HG03565 (cell line): Measurements from ENCODE around the gene PDK1.
"Not testable (repeated sequence)": the region's sequence is repeated elsewhere in the genome, so short reads cannot be mapped to it uniquely, and the experiment has no call there.

Source experiments
- ATAC-seq: cut with Tn5 transposase; IDR thresholded peaks from one replicate; pipeline ENCODE4 v1.9.1; 2021; ENCODE audit warnings: mild to moderate bottlenecking, moderate library complexity; ENCODE audit not compliant: unreplicated experiment

PDK1 gene

GRCh38 chr2:172555522-172556283 lies at the start of gene PDK1:
Gene PDK1, plus strand, starts transcription at chr2:172556090. Its CDS starts 61 bp downstream, at chr2:172556151.
- peak; percentile 75 for ATAC-seq

GRCh38 chr2:172507199-172507598 lies 48.7 kb upstream of the PDK1 start:
- no peak for ATAC-seq

GRCh38 chr2:172510088-172510487 lies 45.8 kb upstream of the PDK1 start:
- ATAC-seq = no peak

- no peak for ATAC-seq
These were observed 45.3 kb upstream of the PDK1 start for GRCh38 chr2:172510548-172510947.

GRCh38 chr2:172512810-172513523 lies 42.9 kb upstream of the PDK1 start:
- ATAC-seq = no peak

GRCh38 chr2:172513524-172513900 lies 42.4 kb upstream of the PDK1 start:
- no peak for ATAC-seq

GRCh38 chr2:172513935-172514586 lies 41.8 kb upstream of the PDK1 start:
- ATAC-seq = no peak

GRCh38 chr2:172516299-172516698 lies 39.6 kb upstream of the PDK1 start:
- no peak for ATAC-seq

GRCh38 chr2:172518995-172519394 lies 36.9 kb upstream of the PDK1 start:
- no peak for ATAC-seq

- no peak for ATAC-seq
These were observed 30.3 kb upstream of the PDK1 start for GRCh38 chr2:172525601-172526000.

GRCh38 chr2:172531309-172531708 lies 24.6 kb upstream of the PDK1 start:
- ATAC-seq = no peak

GRCh38 chr2:172532461-172532860 lies 23.4 kb upstream of the PDK1 start:
- not testable (repeated sequence) for ATAC-seq

- no peak for ATAC-seq
These were observed 22.2 kb upstream of the PDK1 start for GRCh38 chr2:172533687-172534086.

GRCh38 chr2:172535119-172535518 lies 20.8 kb upstream of the PDK1 start:
- no peak for ATAC-seq

- ATAC-seq = not testable (repeated sequence)
These were observed 18.0 kb upstream of the PDK1 start for GRCh38 chr2:172537851-172538250.

- no peak for ATAC-seq
These were observed 16.1 kb upstream of the PDK1 start for GRCh38 chr2:172539767-172540166.

- ATAC-seq = no peak
These were observed 15.5 kb upstream of the PDK1 start for GRCh38 chr2:172540421-172540820.

GRCh38 chr2:172545408-172546075 lies 10.3 kb upstream of the PDK1 start:
- no peak for ATAC-seq

- ATAC-seq = no peak
These were observed 6.8 kb upstream of the PDK1 start for GRCh38 chr2:172549131-172549530.

- not testable (repeated sequence) for ATAC-seq
These were observed 6.1 kb upstream of the PDK1 start for GRCh38 chr2:172549802-172550201.

- ATAC-seq = no peak
These were observed 5.5 kb upstream of the PDK1 start for GRCh38 chr2:172550419-172550818.
